GM23338 (cell line): ENCODE data around the gene CDCA7. TPM values are rescaled to one million over a fixed set of nuclear protein-coding genes. Genes with fewer than 3 reads are reported as not detected.

Experiments used
- ATAC-seq: fragments of 200-7000 bp; cut with Tn5 transposase; 3 replicates; pipeline ENCODE4 v1.9.1; 2020
- DNase-seq: peaks from one replicate; pipeline ENCODE4 v3.0.0-alpha.2; 2015; ENCODE audit warnings: low spot score
- H2AFZ ChIP-seq: fragments of 200-600 bp; sonication (generic); 2 replicates; pipeline ENCODE4 v1.8.0; 2016; ENCODE audit warnings: antibody characterized with exemption, mild to moderate bottlenecking, moderate library complexity
- H3F3A ChIP-seq: fragments of 200-600 bp; sonication (generic); replicated peaks from 2 replicates; pipeline ENCODE4 v1.8.0; 2017; ENCODE audit warnings: antibody characterized with exemption, mixed run types, low read depth
- H3K27ac ChIP-seq: fragments of 200-600 bp; sonication (generic); 2 replicates; pipeline ENCODE4 v1.6.1; 2016; ENCODE audit warnings: low read depth
- H3K27me3 ChIP-seq: fragments of 200-600 bp; sonication (generic); 2 replicates; pipeline ENCODE4 v1.8.0; 2016; ENCODE audit warnings: mild to moderate bottlenecking, mixed run types, moderate library complexity; ENCODE audit not compliant: insufficient read depth
- H3K36me3 ChIP-seq: fragments of 200-600 bp; sonication (generic); 2 replicates; pipeline ENCODE4 v1.8.0; 2016; ENCODE audit warnings: mild to moderate bottlenecking; ENCODE audit not compliant: insufficient read depth
- H3K4me1 ChIP-seq: fragments of 200-600 bp; sonication (generic); 2 replicates; pipeline ENCODE4 v1.8.0; 2016; ENCODE audit warnings: mild to moderate bottlenecking, moderate library complexity; ENCODE audit not compliant: insufficient read depth
- H3K4me2 ChIP-seq: fragments of 200-600 bp; sonication (generic); 2 replicates; pipeline ENCODE4 v1.7.1; 2017; ENCODE audit warnings: mixed run types
- H3K4me3 ChIP-seq: fragments of 200-600 bp; sonication (generic); 2 replicates; pipeline ENCODE4 v1.6.1; 2016; ENCODE audit warnings: mixed run types
- H3K79me2 ChIP-seq: fragments of 200-600 bp; sonication (generic); replicated peaks from 2 replicates; pipeline ENCODE4 v1.8.0; 2017; ENCODE audit warnings: mild to moderate bottlenecking; ENCODE audit not compliant: insufficient read depth
- H3K9me2 ChIP-seq: fragments of 200-600 bp; sonication (generic); 2 replicates; pipeline ENCODE4 v1.8.0; 2017; ENCODE audit not compliant: insufficient read depth
- H4K20me1 ChIP-seq: fragments of 200-600 bp; sonication (generic); replicated peaks from 2 replicates; pipeline ENCODE4 v1.8.0; 2017; ENCODE audit warnings: mild to moderate bottlenecking; ENCODE audit not compliant: insufficient read depth
- H3K27ac Mint-ChIP-seq: 2 replicates; pipeline ENCODE4 v1.8.0; 2020; ENCODE audit warnings: inconsistent platforms, mild to moderate bottlenecking, moderate library complexity, mixed read lengths
- H3K27me3 Mint-ChIP-seq: 3 replicates; pipeline ENCODE4 v1.8.0; 2022; ENCODE audit warnings: low read depth, mild to moderate bottlenecking, moderate library complexity, mixed read lengths, inconsistent platforms; ENCODE audit not compliant: insufficient read depth, poor library complexity
- H3K36me3 Mint-ChIP-seq: 3 replicates; pipeline ENCODE4 v1.8.0; 2021; ENCODE audit warnings: low read depth, mild to moderate bottlenecking, inconsistent platforms, moderate library complexity, mixed read lengths
- H3K4me1 Mint-ChIP-seq: 3 replicates; pipeline ENCODE4 v1.8.0; 2020; ENCODE audit warnings: mild to moderate bottlenecking, inconsistent platforms, mixed read lengths
- H3K4me3 Mint-ChIP-seq: 3 replicates; pipeline ENCODE4 v1.8.0; 2021; ENCODE audit warnings: moderate library complexity, mild to moderate bottlenecking, inconsistent platforms, mixed read lengths
- H3K9me3 Mint-ChIP-seq: 3 replicates; pipeline ENCODE4 v1.8.0; 2020; ENCODE audit warnings: moderate library complexity, mild to moderate bottlenecking, inconsistent platforms, mixed read lengths
- ETS1 ChIP-seq: IDR thresholded peaks from 2 replicates; pipeline ENCODE4 v1.6.1; 2016; ENCODE audit warnings: antibody characterized with exemption
- EZH2 ChIP-seq: fragments of 200-600 bp; sonication (generic); IDR thresholded peaks from one replicate; pipeline ENCODE4 v1.8.0; 2017; ENCODE audit warnings: antibody characterized with exemption, mild to moderate bottlenecking, low read depth; ENCODE audit not compliant: unreplicated experiment
- JUNB ChIP-seq: IDR thresholded peaks from one replicate; pipeline ENCODE4 v1.6.1; 2016; ENCODE audit warnings: antibody characterized with exemption; ENCODE audit not compliant: unreplicated experiment
- REST ChIP-seq: IDR thresholded peaks from one replicate; pipeline ENCODE4 v1.6.1; 2018; ENCODE audit warnings: antibody characterized with exemption; ENCODE audit not compliant: unreplicated experiment
- STAT1 ChIP-seq: IDR thresholded peaks from one replicate; pipeline ENCODE4 v1.6.1; 2016; ENCODE audit warnings: antibody characterized with exemption; ENCODE audit not compliant: unreplicated experiment
- ZNF114 ChIP-seq: fragments of 250-450 bp; sonication (Bioruptor Pico); IDR thresholded peaks from 2 replicates; pipeline ENCODE4 v1.5.0; 2020; ENCODE audit warnings: mild to moderate bottlenecking, moderate library complexity
- ZNF331 ChIP-seq: fragments of 250-450 bp; sonication (Bioruptor Pico); IDR thresholded peaks from 2 replicates; pipeline ENCODE4 v1.5.0; 2020; ENCODE audit warnings: low read depth, mild to moderate bottlenecking, moderate library complexity
- polyA plus RNA-seq: library from polyadenylated mRNA; unstranded; fragments of >200 nt; fragmentation: Nextera tagmentation; extraction: Ambion mirVana; gene quantifications from 2 replicates; pipeline ENCODE4 v1.2.1, GENCODE V29; 2016
- total RNA-seq: library from RNA; depleted of rRNA; stranded (reverse); fragments of >200 nt; shearing (Covaris generic); gene quantifications from 2 replicates; pipeline ENCODE4 v1.2.3, GENCODE V29; 2014
- TF ChIP-seq, protein P1 (sequence below), 2 experiments: fragments of 200-600 bp in 1 of 2; sonication (generic) in 1 of 2; conservative IDR thresholded peaks; 2 replicates each; pipeline versions ENCODE4 v1.5.1 to v1.6.1; 2016 to 2017; ENCODE audit warnings: antibody characterized with exemption in 2 of 2, low read depth in 2 of 2, mild to moderate bottlenecking in 2 of 2, moderate library complexity in 1 of 2
- TF ChIP-seq, protein P2 (sequence below): fragments of 250-450 bp; sonication (Bioruptor Pico); IDR thresholded peaks from 2 replicates; pipeline ENCODE4 v1.5.0; 2020; ENCODE audit warnings: mild to moderate bottlenecking, moderate library complexity

CDCA7 gene
- total and polyA plus RNA-seq, 2 experiments from 2014 or later = 63.7 to 95.5 TPM

DNA sequence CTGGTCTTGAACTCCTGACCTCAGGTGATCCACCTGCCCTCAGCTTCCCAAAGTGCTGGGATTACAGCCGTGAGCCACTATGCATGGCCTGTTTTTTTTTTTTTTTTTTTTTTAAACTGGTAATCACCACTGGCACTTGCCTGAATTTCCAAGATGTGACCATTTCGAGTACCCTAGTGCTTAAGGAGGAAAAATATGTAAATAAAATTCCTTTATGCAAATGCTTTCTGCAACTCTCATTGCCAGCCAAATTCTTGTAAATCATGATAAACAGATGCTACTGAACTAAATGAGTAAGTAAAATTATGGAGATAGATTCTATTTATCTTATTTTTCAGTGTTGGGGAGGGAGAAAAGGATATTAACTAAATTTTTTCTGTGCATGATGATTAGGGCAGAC lies 18.6 kb downstream of the CDCA7 start (continued):
- TF ChIP-seq ZNF331 (CRISPR knock-in tag) (no peak), ETS1 (no peak), EZH2 (no peak), JUNB (no peak)
- TF ChIP-seq, protein P1, sequence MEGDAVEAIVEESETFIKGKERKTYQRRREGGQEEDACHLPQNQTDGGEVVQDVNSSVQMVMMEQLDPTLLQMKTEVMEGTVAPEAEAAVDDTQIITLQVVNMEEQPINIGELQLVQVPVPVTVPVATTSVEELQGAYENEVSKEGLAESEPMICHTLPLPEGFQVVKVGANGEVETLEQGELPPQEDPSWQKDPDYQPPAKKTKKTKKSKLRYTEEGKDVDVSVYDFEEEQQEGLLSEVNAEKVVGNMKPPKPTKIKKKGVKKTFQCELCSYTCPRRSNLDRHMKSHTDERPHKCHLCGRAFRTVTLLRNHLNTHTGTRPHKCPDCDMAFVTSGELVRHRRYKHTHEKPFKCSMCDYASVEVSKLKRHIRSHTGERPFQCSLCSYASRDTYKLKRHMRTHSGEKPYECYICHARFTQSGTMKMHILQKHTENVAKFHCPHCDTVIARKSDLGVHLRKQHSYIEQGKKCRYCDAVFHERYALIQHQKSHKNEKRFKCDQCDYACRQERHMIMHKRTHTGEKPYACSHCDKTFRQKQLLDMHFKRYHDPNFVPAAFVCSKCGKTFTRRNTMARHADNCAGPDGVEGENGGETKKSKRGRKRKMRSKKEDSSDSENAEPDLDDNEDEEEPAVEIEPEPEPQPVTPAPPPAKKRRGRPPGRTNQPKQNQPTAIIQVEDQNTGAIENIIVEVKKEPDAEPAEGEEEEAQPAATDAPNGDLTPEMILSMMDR (conservative IDR thresholded peaks at IDR 0.05; ENCODE audit: low read depth in 2 of 2) = no peak

DNA sequence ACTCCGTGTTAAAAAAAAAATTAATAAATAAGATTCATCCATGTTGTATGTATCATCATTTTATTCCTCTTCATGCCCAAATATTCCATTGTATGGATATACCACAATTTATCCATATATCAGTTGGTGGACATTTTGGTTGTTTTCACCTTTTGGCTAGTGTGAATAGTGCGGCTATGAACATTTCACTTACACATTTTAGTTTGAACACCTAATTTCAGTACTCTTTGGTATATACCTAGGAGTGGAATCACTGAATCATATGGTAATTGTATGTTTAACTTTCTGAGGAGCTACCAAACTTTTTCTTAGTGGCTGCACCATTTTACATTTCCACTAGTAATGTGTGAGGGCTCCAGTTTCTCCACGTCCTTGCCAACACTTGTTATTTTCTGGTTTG lies 20.0 kb downstream of the CDCA7 start:
- no peak overlapping the region for H3K27ac Mint-ChIP-seq
- Histone ChIP-seq H3K27me3 (no peaks in the 10 kb centered on the region), H3K4me3 (no peak overlapping the region), H3K4me2 (no peak overlapping the region), H2AFZ (no peak overlapping the region), H4K20me1 (peaks cover 4% of the 10 kb centered on the region; the same call in 1 of the 2 replicates), H3K9me2 (no peaks in the 10 kb centered on the region), H3F3A (no peaks in the 10 kb centered on the region), H3K4me1 (peaks cover 8% of the 10 kb centered on the region; the same call in 1 of the 2 replicates), H3K36me3 (no peaks in the 10 kb centered on the region), H3K79me2 (no peaks in the 10 kb centered on the region), H3K27ac (no peak overlapping the region)
- no peak overlapping the region for H3K4me3 Mint-ChIP-seq
- no peak for ATAC-seq
- H3K27me3 Mint-ChIP-seq = no peaks in the 10 kb centered on the region
- H3K4me1 Mint-ChIP-seq = peaks cover 11% of the 10 kb centered on the region
- DNase-seq = no peak
- no peaks in the 10 kb centered on the region for H3K9me3 Mint-ChIP-seq
- peaks cover 20% of the 10 kb centered on the region for H3K36me3 Mint-ChIP-seq
- TF ChIP-seq EZH2 (no peak), ZNF114 (no peak), ETS1 (no peak), REST (no peak), STAT1 (no peak), ZNF331 (CRISPR knock-in tag) (no peak)
- TF ChIP-seq, protein P2, sequence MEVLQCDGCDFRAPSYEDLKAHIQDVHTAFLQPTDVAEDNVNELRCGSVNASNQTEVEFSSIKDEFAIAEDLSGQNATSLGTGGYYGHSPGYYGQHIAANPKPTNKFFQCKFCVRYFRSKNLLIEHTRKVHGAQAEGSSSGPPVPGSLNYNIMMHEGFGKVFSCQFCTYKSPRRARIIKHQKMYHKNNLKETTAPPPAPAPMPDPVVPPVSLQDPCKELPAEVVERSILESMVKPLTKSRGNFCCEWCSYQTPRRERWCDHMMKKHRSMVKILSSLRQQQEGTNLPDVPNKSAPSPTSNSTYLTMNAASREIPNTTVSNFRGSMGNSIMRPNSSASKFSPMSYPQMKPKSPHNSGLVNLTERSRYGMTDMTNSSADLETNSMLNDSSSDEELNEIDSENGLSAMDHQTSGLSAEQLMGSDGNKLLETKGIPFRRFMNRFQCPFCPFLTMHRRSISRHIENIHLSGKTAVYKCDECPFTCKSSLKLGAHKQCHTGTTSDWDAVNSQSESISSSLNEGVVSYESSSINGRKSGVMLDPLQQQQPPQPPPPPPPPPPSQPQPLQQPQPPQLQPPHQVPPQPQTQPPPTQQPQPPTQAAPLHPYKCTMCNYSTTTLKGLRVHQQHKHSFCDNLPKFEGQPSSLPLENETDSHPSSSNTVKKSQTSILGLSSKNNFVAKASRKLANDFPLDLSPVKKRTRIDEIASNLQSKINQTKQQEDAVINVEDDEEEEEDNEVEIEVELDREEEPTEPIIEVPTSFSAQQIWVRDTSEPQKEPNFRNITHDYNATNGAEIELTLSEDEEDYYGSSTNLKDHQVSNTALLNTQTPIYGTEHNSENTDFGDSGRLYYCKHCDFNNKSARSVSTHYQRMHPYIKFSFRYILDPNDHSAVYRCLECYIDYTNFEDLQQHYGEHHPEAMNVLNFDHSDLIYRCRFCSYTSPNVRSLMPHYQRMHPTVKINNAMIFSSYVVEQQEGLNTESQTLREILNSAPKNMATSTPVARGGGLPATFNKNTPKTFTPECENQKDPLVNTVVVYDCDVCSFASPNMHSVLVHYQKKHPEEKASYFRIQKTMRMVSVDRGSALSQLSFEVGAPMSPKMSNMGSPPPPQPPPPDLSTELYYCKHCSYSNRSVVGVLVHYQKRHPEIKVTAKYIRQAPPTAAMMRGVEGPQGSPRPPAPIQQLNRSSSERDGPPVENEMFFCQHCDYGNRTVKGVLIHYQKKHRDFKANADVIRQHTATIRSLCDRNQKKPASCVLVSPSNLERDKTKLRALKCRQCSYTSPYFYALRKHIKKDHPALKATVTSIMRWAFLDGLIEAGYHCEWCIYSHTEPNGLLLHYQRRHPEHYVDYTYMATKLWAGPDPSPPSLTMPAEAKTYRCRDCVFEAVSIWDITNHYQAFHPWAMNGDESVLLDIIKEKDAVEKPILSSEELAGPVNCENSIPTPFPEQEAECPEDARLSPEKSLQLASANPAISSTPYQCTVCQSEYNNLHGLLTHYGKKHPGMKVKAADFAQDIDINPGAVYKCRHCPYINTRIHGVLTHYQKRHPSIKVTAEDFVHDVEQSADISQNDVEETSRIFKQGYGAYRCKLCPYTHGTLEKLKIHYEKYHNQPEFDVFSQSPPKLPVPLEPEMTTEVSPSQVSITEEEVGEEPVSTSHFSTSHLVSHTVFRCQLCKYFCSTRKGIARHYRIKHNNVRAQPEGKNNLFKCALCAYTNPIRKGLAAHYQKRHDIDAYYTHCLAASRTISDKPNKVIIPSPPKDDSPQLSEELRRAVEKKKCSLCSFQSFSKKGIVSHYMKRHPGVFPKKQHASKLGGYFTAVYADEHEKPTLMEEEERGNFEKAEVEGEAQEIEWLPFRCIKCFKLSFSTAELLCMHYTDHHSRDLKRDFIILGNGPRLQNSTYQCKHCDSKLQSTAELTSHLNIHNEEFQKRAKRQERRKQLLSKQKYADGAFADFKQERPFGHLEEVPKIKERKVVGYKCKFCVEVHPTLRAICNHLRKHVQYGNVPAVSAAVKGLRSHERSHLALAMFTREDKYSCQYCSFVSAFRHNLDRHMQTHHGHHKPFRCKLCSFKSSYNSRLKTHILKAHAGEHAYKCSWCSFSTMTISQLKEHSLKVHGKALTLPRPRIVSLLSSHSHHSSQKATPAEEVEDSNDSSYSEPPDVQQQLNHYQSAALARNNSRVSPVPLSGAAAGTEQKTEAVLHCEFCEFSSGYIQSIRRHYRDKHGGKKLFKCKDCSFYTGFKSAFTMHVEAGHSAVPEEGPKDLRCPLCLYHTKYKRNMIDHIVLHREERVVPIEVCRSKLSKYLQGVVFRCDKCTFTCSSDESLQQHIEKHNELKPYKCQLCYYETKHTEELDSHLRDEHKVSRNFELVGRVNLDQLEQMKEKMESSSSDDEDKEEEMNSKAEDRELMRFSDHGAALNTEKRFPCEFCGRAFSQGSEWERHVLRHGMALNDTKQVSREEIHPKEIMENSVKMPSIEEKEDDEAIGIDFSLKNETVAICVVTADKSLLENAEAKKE = no peak
